GM18507 (cell line): Measurements from ENCODE around the gene CACNB4.
"Not testable (repeated sequence)": the region's sequence is repeated elsewhere in the genome, so short reads cannot be mapped to it uniquely, and the experiment has no call there.

Source experiments
- DNase-seq: peaks from one replicate; pipeline ENCODE4 v3.0.0; 2011; ENCODE audit warnings: low read depth; ENCODE audit not compliant: insufficient read length; ENCODE audit errors: extremely low spot score
- FAIRE-seq: peaks from 2 replicates; lab custom pipeline; 2011; peaks lifted over from hg19 to GRCh38; lab: Jason Lieb, UNC

The CACNB4 gene

GRCh38 chr2:151882786-151883445 lies 215.9 kb downstream of the CACNB4 start:
- FAIRE-seq (no peak), DNase-seq (no peak)

- DNase-seq, result no peak
- FAIRE-seq, result no peak
Observed at GRCh38 chr2:151881342-151881741, 217.5 kb downstream of the CACNB4 start.

- FAIRE-seq, result no peak
- no peak for DNase-seq
Observed at GRCh38 chr2:151880586-151880985, 218.3 kb downstream of the CACNB4 start.

GRCh38 chr2:151878655-151879563 lies 219.9 kb downstream of the CACNB4 start:
- FAIRE-seq (no peak), DNase-seq (no peak)

GRCh38 chr2:151878204-151878603 lies 220.6 kb downstream of the CACNB4 start:
- DNase-seq, result no peak
- FAIRE-seq, result no peak

GRCh38 chr2:151875631-151876030 lies 223.2 kb downstream of the CACNB4 start:
- DNase-seq, FAIRE-seq: not testable (repeated sequence)

GRCh38 chr2:151872463-151872862 lies 226.4 kb downstream of the CACNB4 start:
- no peak for DNase-seq
- FAIRE-seq, result no peak

GRCh38 chr2:151869291-151869690 lies 229.6 kb downstream of the CACNB4 start:
- FAIRE-seq (no peak), DNase-seq (no peak)

- DNase-seq (peak; percentile 58), FAIRE-seq (peak; percentile 99)
Observed at GRCh38 chr2:151862700-151863099, 236.1 kb downstream of the CACNB4 start.

GRCh38 chr2:151861174-151861573 lies 237.7 kb downstream of the CACNB4 start:
- FAIRE-seq, result no peak
- DNase-seq, result no peak

- DNase-seq (no peak), FAIRE-seq (peak; percentile 26)
Observed at GRCh38 chr2:151860613-151861146, 238.2 kb downstream of the CACNB4 start.

- DNase-seq, result no peak
- FAIRE-seq, result no peak
Observed at GRCh38 chr2:151860210-151860609, 238.6 kb downstream of the CACNB4 start.

GRCh38 chr2:151857650-151858049 lies 241.2 kb downstream of the CACNB4 start:
- no peak for DNase-seq
- FAIRE-seq, result no peak

- no peak for DNase-seq
- peak; percentile 42 for FAIRE-seq
Observed at GRCh38 chr2:151855111-151855510, 243.7 kb downstream of the CACNB4 start.

GRCh38 chr2:151853070-151853758 lies 245.6 kb downstream of the CACNB4 start:
- no peak for DNase-seq
- no peak for FAIRE-seq

GRCh38 chr2:151852260-151853069 lies 246.4 kb downstream of the CACNB4 start:
- DNase-seq (no peak), FAIRE-seq (no peak)

- FAIRE-seq (no peak), DNase-seq (no peak)
Observed at GRCh38 chr2:151851761-151852160, 247.1 kb downstream of the CACNB4 start.

GRCh38 chr2:151849413-151850010 lies 249.3 kb downstream of the CACNB4 start:
- DNase-seq (no peak), FAIRE-seq (no peak)

GRCh38 chr2:151845884-151846283 lies 253.0 kb downstream of the CACNB4 start:
- DNase-seq (no peak), FAIRE-seq (no peak)
